Vagina (tissue), 2 donors: ENCODE data around the gene TBL1X.

ENCODE experiments used
- POLR2A ChIP-seq, 2 donors: fragments of 450-650 bp; IDR thresholded peaks; one replicate each; pipeline ENCODE4 v1.6.1; 2017; ENCODE audit warnings: antibody characterized with exemption in 2 of 2, mild to moderate bottlenecking in 2 of 2, moderate library complexity in 2 of 2
- POLR2AphosphoS5 ChIP-seq, 2 donors: sonication (generic); formaldehyde crosslinking; IDR thresholded peaks; one replicate each; pipeline ENCODE4 v1.9.0; 2017; ENCODE audit warnings: antibody characterized with exemption in 2 of 2, mild to moderate bottlenecking in 2 of 2, low read depth in 1 of 2; ENCODE audit not compliant: insufficient read depth in 1 of 2

DNA sequence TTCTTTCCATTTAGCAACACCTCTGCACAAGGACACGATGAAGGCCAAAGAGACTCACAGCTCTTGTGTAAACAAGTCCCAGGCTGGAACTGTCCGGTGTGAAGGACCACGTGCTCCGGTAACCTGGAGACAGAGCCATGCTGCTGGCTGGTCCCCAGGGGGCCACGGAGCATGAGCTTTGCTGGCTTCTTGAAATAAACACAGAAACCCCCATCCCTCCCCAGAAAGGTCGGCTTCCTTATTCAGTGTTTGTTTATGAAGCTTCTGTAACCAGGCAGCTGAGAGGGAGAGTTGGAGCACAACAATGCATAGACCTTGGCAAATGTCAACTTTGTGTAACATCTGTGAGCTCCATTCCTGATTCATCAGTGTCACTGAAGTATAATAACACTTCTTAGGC, 191.4 kb downstream of the TBL1X start:
- TF ChIP-seq POLR2A (IDR thresholded peaks at IDR 0.05) (no peak), POLR2AphosphoS5 (IDR thresholded peaks at IDR 0.05; ENCODE audit: insufficient read depth in 1 of 2, low read depth in 1 of 2) (no peak)
